Stimulated activated CD8-positive, alpha-beta memory T cell treated with anti-CD3 and anti-CD28 coated beads, Interleukin-12 subunit alpha, Interleukin-12 subunit beta, amount 100 ng/mL, for 1 hour (primary cell): ENCODE results near the gene CMIP.

ENCODE experiments used
- DNase-seq: peaks from one replicate; pipeline ENCODE4 v3.0.0-alpha.2; 2020; ENCODE audit warnings: low read depth

Gene CMIP

GRCh38 chr16:81625544-81626153 lies 181.0 kb downstream of the CMIP start:
- no peak for DNase-seq

GRCh38 chr16:81626181-81626674 lies 181.6 kb downstream of the CMIP start:
- no peak for DNase-seq

GRCh38 chr16:81627024-81627423 lies 182.4 kb downstream of the CMIP start:
- no peak for DNase-seq

DNA sequence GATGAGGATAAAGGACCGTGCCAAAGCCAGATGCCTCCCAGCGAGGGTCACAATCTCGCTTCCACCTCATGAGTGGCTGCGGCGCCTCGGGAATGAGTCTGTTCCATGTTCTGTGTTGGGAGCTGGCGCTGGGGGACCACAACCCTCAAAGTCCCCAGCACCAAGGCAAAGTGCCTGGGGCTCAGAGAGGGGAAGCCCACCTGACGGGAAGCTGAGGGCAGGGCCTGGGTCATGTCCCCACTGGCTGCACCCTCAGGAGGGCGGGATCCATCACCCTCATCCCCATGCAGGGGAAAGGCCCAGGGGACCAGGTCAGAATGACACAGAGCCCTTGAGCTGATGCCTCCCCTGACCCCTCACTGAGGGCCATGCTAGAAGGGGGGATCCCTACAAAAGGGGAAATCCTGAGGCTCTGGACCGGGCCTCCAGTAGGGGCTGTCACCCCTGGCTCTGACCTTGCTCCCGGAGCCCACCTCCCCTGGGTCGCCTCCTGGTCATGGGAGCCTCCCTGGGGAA lies 183.2 kb downstream of the CMIP start:
- DNase-seq: no peak

DNA sequence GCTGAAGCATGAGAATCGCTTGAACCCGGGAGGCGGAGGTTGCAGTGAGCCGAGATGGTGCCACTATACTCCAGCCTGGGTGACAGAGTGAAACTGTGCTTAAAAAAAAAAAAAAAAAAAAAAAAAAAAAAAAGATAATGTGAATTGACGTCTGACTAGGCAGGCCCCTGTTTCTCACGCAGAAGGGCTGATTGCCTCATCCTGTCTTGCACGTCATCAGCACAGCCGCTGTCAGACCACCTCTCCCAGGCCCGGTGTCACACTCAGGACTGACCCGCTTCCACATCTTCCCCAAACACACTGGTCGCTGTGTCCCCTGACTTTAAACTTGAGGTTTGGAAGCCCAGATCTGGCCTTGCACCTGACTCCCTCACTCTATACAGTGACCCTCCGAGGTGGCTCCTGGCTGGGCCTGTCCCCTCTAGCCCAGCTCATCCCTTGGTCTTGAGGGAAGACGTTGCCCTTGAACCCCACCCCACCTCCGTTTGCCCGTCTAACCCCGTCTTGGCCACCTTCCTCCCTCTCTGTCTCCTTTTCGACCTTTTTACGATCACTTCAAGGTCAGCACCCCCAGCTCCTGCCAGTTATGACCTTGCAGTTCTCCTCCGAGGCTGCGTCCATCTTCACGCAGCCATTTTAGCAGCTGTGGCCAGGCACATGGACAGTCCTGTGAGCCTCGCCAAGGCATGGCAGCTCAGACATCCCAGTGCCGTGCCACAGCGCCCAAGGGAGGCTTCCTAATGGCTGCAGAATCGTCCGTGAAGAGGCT lies 184.6 kb downstream of the CMIP start:
- no peak for DNase-seq

GRCh38 chr16:81629896-81630634 lies 185.5 kb downstream of the CMIP start:
- no peak for DNase-seq

DNA sequence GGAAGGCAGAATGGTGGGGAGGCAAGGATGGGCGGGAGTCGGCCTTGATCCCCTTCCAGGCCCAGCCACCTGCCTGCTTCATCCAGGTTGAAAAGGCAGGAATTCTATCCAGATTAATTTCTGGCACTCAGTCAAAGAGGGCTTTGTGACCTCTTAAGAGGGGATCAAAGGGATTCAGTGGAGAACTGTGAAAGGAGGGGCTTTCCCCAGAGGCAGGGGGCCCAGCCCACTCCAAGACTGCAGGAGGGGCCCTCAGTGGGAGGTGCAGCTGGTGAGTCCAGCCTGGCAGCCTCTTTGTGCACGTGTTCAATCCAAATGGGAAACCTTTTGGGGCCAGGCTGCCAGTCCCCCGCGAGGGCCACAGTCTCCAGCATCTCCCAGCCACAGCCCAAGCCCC lies 186.0 kb downstream of the CMIP start:
- no peak for DNase-seq

DNA sequence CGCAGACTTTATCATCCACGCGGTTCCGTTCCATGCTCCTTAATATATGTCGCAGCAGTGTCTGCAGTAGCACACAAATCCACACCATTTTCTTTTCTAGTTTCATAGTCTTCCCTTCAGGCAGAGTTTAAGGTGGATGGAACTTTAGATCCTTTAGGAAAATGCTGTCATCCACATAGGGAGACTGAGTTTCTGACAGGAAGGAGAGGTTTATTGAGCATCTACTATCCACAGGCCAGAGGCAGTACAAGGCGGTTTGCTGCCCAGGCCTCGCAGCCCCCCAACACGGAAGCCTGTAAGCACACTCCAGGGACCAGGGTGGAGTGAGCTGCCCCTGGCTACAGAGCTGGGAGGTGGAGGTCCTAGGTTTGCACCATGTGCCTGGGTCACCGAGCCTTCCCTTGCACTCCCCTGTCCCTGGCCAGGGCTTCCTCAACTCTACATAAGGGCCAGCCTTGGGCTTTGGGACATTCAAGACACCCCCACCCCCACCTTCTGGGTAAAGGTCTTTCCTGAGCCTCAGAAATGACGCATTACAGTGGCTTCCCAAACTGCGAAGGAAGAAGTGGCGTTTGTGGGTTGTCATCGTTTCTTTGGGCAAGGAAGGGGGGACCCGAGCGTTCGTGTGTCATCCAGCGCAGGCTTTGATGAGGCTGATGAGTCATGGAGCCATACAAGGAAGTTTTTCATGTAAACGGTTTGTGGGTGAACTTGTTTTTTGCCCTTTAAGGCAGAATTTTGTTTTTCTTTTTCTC lies 188.0 kb downstream of the CMIP start:
- DNase-seq: peak; percentile 62

DNA sequence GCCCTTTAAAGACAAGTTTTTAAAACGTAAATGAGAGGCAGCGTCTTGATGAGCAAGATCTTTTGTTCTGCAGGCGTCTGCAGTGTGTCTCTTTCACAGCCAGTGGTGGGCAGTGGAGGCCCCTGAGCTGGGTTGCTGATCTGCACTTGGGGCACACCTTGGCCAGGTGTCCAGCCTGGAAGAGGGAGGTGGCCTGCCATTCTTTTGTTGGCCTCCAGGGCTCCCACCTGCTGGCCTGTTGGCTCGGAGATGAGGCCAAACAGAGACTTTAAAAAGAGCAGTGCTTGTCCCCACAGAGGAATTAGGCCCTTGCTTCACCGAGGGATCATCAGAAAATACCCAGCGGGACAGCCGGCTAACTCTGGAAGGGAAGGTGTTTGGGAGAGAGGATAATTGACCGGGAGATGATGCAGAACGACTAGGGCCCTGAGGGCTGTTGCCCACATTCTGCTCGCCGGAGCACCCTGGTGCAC lies 188.6 kb downstream of the CMIP start:
- no peak for DNase-seq

DNA sequence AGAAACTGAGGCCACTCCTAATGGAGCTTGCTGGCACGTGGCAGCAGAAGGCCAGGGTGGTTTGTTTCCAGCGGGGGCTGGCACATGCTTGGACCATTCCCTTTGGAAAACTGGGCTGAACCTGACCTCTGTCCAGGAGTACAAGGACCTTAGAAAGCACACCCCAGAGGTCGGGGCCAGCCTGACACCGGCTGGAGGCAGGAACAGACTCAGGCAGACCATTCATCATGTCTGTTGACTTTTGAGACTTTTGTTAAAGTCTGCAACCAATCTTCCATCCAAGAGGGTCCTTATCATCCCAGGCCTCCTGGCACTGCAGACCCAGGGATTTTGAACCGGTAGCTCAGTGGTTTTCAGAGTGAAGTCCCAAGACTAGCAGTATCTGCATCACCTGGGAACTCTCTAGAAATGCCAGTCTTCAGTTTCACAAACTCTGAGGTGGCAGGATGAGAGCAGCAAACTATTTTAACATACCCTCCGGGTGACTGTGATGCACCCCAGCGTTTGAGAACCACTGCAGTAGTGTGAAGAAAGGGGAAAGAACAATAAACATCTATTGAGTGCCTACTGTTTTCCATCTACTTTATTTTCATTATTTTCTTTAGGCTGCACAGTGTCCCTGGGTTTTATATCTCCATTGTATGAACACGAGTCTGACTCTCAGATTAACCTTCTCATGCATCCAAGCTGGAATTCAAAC lies 189.2 kb downstream of the CMIP start:
- DNase-seq: no peak

DNA sequence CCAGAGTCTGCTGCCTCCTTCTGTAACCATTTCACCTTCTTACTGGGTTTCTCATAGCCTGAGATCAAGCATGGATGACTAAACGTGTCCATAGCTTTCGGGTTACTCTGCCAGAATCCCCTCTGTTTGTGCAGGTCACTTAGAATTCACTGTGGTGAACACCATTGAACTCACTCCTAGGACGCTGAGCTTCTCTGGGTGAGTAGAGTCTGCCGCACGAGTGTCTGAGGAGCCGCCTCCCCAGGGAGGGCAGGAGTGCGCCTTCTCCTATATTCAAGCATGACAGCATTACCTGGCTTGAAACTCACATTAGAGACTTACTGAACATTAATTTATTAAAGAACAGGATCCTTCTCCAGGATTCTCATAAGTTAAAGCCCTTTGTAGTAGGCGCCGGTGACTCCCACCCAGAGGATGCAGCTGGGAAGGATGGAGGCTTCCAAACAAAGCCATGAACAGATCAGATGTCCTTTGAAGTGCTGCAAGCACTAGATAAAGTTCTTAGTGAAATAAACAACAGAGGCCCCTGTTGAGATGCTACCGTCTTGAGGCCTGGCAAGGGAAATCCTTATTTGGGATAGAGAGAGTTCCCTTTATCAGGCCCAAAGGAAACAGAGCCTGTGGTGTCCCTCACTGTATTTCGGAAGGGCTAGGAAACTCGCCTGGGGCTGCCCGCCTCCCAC lies 189.9 kb downstream of the CMIP start:
- no peak for DNase-seq

- no peak for DNase-seq
Observed at GRCh38 chr16:81635063-81635937, 190.7 kb downstream of the CMIP start.

GRCh38 chr16:81636298-81636993 lies 191.8 kb downstream of the CMIP start:
- DNase-seq: no peak

GRCh38 chr16:81637336-81638235 lies 193.0 kb downstream of the CMIP start:
- no peak for DNase-seq

DNA sequence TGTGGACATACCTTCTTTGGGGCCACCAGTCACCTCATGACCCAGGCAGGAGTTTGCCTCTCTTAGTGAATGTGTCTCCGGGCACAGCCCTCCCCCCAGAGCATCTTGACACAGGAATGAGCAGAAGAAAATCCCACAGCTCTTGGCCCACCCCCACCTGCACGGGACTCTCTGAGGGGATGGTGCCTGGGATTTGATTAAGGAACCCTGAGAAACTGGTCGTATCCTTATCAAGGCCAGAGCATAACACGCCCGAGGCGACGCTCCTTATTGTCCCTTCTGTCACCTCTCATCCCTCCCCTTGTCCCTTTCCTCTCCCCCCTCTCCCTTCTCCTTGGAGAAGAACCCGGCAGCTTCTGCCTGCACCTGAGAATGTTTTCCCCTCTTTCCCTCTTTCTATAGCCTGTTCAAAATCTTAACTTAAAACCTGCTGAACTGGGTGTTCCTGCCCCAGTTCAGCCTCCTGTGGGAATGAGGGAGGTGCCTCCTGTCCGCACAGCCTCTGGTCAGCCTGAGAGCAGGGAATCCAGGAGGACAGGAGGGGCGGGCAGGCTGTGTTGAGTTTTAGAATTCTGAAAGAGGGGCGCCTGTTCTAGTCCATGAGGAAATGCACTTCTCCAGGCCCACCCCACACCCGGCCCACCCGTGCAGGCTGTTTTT lies 193.8 kb downstream of the CMIP start:
- no peak for DNase-seq

DNA sequence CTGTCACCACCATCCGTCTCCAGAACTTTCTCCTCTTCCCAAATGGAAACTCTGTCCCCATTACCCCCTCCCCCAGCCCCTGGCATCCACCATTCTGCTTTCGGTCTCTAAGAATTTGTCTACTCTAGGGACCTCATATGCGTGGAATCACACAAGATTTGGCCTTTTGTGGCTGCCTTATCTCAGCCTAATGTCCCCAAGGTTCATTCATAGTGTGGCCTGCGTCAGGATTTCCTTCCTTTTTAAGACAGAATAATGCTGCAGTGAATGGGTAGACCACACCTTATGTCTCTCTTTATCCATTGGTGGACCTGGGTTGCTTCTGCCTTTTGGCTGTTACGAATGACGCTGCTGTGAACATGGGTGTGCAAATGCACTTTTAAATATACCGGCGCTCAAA lies 194.7 kb downstream of the CMIP start:
- no peak for DNase-seq

- no peak for DNase-seq
Observed at GRCh38 chr16:81639931-81640680, 195.5 kb downstream of the CMIP start.
